Hematopoietic multipotent progenitor cell treated with erythropoietin and hydrocortisone succinate and interleukin-3 and kit ligand, for 17 days (in vitro differentiated cells): ENCODE results near the gene TCF4.

Source experiments
- DNase-seq: peaks from one replicate; pipeline ENCODE4 v3.0.0-alpha.2; 2015; ENCODE audit warnings: low spot score

Gene TCF4

GRCh38 chr18:55320424-55321264, 267.3 kb downstream of the TCF4 start:
- DNase-seq, result no peak

GRCh38 chr18:55319459-55320193, 268.4 kb downstream of the TCF4 start:
- no peak for DNase-seq

GRCh38 chr18:55318951-55319441, 269.0 kb downstream of the TCF4 start:
- DNase-seq, result no peak

- no peak for DNase-seq
These were observed 270.1 kb downstream of the TCF4 start for GRCh38 chr18:55317864-55318263.

- DNase-seq, result no peak
These were observed 270.7 kb downstream of the TCF4 start for GRCh38 chr18:55317324-55317723.

- DNase-seq, result no peak
These were observed 271.4 kb downstream of the TCF4 start for GRCh38 chr18:55316486-55317184.

GRCh38 chr18:55314615-55315237, 273.3 kb downstream of the TCF4 start:
- DNase-seq, result no peak

GRCh38 chr18:55314031-55314430, 274.0 kb downstream of the TCF4 start:
- DNase-seq, result no peak

GRCh38 chr18:55310863-55311262, 277.1 kb downstream of the TCF4 start:
- no peak for DNase-seq

- DNase-seq, result no peak
These were observed 277.8 kb downstream of the TCF4 start for GRCh38 chr18:55310044-55310676.

- DNase-seq, result no peak
These were observed 278.7 kb downstream of the TCF4 start for GRCh38 chr18:55309249-55309648.

- DNase-seq, result no peak
These were observed 280.5 kb downstream of the TCF4 start for GRCh38 chr18:55307505-55307904.

GRCh38 chr18:55306359-55307024, 281.5 kb downstream of the TCF4 start:
- no peak for DNase-seq

GRCh38 chr18:55302167-55302833, 285.7 kb downstream of the TCF4 start:
- DNase-seq, result no peak

GRCh38 chr18:55301824-55302166, 286.2 kb downstream of the TCF4 start:
- no peak for DNase-seq

- DNase-seq, result no peak
These were observed 287.0 kb downstream of the TCF4 start for GRCh38 chr18:55300936-55301531.

GRCh38 chr18:55300421-55300935, 287.5 kb downstream of the TCF4 start:
- no peak for DNase-seq

- DNase-seq, result no peak
These were observed 291.2 kb downstream of the TCF4 start for GRCh38 chr18:55296778-55297177.

GRCh38 chr18:55296115-55296514, 291.9 kb downstream of the TCF4 start:
- DNase-seq, result no peak

GRCh38 chr18:55290898-55291297, 297.1 kb downstream of the TCF4 start:
- no peak for DNase-seq
